Fibroblast of the aortic adventitia (primary cell): ENCODE data around the gene HOXA13. TPM values are rescaled to one million over a fixed set of nuclear protein-coding genes. Genes with fewer than 3 reads are reported as not detected.

Experiments used
- DNase-seq: peaks from one replicate; pipeline ENCODE4 v3.0.0-alpha.2; 2010; ENCODE audit warnings: low read depth
- H3K4me3 ChIP-seq: 2 replicates; pipeline ENCODE4 v1.5.1; 2011; ENCODE audit warnings: low read depth, mild to moderate bottlenecking, control low read depth, low read length, moderate library complexity
- total RNA-seq: library from RNA; depleted of rRNA; stranded (reverse); fragments of >200 nt; gene quantifications from 2 replicates; pipeline ENCODE4 v1.2.3, GENCODE V29; 2012; ENCODE audit warnings: low replicate concordance
- TF ChIP-seq, protein P1 (sequence below): IDR thresholded peaks from 2 replicates; pipeline ENCODE4 v1.5.1; 2011; ENCODE audit warnings: mild to moderate bottlenecking, low read length, control low read depth, inconsistent platforms; ENCODE audit not compliant: insufficient read depth

Gene HOXA13
- total RNA-seq, 1 donor = not detected

DNA sequence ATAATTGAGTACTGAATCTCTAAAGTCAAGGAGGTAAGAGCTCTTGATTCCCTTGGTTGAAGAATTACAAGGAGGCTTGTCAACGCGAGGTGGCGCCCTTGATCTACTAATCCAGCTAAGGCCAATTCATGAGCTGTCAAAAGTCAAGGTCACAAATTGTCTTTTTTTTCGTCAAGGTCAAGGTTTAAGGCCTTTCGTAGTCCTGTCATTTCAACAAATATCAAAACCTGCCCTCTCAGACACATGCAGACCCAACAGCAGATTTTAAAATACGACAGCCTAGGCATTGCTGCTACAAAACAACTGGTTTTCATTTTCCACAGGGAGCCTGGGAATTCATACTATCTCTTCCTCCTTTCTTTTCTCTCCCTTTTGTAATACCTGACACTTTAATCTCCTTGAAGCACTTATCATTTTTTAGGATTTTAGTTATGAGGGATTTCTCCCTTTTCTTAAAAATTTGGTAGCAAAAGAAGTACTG is 3.6 kb downstream of the HOXA13 start:
- TF ChIP-seq, protein P1, sequence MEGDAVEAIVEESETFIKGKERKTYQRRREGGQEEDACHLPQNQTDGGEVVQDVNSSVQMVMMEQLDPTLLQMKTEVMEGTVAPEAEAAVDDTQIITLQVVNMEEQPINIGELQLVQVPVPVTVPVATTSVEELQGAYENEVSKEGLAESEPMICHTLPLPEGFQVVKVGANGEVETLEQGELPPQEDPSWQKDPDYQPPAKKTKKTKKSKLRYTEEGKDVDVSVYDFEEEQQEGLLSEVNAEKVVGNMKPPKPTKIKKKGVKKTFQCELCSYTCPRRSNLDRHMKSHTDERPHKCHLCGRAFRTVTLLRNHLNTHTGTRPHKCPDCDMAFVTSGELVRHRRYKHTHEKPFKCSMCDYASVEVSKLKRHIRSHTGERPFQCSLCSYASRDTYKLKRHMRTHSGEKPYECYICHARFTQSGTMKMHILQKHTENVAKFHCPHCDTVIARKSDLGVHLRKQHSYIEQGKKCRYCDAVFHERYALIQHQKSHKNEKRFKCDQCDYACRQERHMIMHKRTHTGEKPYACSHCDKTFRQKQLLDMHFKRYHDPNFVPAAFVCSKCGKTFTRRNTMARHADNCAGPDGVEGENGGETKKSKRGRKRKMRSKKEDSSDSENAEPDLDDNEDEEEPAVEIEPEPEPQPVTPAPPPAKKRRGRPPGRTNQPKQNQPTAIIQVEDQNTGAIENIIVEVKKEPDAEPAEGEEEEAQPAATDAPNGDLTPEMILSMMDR = peak; percentile 71
- H3K4me3 ChIP-seq = no peak overlapping the region
- DNase-seq = peak; percentile 83

DNA sequence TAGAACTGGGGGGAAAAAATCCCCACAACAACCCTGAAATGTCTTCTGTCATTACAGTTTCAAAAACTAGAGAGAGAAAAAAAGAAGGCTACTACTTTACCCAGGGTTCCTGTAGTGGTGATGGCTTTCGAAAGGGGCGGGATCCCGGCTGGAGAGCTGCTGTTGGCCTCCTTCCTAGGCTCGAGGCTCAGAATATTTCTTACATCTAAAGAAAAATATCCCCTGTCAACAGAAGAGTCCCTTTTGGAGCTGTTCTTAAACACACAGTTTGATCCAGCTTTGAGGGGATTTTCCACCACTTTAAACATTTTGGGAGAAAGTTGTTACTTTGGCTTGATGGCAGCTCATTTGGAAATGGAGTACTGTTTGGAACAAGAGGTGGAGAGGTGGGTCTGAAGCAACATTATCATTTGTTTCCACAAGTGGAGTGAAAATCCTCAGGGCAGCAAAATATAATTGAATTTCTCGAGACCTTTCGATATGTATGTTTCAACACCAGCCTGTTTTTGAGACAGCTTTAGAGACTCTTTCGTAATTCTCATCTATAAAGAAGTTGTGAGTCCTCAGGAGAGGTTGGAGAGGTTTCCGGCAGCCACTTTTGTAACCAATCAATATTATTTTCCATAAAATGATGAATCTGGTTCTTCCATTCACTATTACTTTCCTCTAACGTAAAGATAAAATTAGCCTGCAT is 5.1 kb downstream of the HOXA13 start:
- TF ChIP-seq, protein P1 = no peak
- no peak overlapping the region for H3K4me3 ChIP-seq
- DNase-seq = no peak

DNA sequence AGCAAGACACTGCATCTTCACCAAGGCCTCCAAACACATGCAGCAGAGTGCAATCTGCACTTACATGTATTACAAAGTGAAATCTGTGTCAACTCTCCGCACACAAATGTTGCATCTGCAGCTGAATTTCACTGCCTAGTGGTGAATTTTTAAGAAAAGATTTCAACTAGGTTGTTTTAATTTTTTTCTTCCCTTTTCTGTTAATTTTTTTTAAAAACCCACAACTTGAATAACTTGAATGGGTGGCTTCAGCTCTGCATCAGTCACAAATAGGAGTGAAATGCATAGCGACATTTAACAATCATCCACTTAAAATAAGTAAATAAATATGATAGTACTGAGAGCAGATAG is 5.9 kb downstream of the HOXA13 start:
- H3K4me3 ChIP-seq = no peak overlapping the region
- no peak for DNase-seq
- TF ChIP-seq, protein P1 = no peak

DNA sequence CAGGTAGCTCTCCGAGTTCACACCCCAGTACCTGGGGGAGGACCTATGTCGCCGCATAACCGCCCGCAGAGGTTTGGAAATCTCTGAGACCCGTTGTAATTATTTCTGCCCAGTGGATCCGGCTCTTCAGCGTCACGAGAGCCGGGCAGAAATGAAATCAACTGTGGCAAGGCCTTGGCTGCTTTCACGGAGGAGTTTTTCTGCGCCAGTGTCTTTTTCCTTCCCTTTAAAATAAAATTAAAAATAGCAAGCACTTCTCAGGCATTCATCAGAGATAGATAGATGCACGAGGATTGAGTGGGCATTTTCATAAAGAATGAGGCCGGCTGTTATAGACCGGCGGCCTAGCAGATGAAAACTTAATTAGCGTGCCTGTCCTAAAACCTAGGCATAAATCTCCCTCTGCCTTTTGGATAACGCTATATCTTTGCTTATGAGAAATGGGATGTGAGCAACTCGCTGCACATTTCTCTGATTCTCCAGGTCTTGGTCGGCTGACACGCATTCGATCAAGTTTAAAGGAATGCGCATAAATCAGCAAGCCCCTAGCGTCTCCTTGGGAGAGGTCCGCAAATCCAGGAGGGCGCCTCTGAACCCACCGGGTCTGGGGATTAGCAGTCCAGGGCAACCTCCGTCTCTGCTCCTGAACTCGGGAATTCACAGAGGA is 6.4 kb downstream of the HOXA13 start:
- no peak for DNase-seq

DNA sequence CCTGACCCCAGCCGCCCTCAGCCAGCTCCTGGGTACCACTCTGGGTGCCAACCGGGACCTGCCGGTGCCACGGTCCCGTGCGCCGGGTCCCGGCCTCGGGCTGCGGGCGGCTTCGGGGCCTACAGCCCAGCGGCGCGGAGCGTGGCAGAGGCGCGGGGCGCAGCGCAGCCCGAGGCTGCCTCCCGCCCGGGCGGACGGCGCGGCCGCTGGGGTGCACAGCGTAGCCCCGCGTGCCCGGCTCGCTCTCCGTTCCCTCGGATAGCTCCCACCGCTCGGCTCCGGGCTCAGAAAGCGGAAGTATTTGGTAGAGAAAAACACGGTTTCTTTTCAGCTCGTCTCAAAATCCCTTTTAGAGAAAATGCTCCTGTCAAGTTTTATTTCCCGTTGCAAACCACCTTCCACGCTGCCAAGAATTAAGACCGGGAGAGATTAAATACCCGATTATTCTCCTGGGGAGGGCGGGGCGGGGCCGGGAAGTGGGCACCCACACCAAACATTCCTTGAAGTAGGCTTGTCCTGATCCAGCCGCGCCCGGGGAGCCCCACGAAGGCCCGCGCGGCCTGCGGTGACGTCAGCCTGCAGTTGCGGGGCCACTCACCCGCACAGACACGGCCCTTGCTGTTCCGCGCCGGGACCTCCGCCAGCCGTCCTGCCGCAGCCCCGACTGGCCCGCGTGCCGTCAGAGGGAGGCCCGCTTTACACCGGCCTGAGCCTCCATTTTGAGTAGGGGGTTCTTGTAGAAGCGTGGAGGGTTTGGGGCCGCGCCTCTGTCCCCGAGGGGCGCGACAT is 7.2 kb downstream of the HOXA13 start:
- no peak for DNase-seq
- TF ChIP-seq, protein P1 = no peak
- H3K4me3 ChIP-seq = peak overlapping the region; percentile 39

More for the DNA sequence above, 6.4 kb downstream of the HOXA13 start:
- TF ChIP-seq, protein P1 = no peak
- no peak overlapping the region for H3K4me3 ChIP-seq

DNA sequence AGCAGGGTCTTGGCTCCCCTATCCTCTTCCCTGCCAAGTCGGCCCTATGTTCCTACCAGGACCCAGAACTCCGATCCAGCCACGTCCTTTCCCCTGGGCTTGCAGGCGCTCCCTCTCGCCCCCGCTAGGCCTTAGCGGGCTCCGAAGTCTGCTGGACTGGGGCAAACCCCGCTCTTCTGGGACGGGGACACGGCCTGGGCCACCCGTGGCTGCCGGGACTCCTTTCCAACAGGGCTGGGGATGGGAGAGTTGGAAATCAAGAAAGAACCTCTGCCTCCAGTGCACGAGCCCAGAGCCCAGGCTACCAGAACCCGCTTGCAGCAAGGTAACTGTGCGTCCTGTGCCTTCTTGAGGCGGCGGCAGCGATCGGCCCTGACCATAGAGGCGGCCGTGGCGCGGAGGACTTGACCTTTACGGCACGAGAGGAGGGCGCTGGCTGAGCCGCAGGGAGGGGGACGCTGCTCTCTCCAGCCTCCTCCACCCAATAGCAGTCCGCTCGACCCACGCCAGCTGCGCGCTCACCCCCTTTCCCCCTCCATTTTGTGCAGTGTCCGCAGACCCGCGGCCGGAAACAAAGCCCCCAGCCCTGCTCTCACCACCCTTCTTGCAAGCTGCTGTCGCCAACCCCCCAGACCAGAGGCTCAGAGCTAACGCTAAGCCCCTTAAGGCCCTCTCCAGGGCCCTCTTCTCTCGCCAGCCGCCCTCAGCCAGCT is 7.9 kb downstream of the HOXA13 start:
- TF ChIP-seq, protein P1 = no peak
- no peak for DNase-seq
- no peak overlapping the region for H3K4me3 ChIP-seq
